Breast epithelium (tissue), 3 donors: ENCODE data around the gene MRAS.

Source experiments
- POLR2A ChIP-seq: fragments of 450-650 bp; IDR thresholded peaks from one replicate; pipeline ENCODE4 v1.6.1; 2016; ENCODE audit warnings: antibody characterized with exemption, mild to moderate bottlenecking, moderate library complexity
- TF ChIP-seq, protein P1 (sequence below), 3 donors: fragments of 450-650 bp; IDR thresholded peaks; one replicate each; pipeline ENCODE4 v1.5.1; 2016 to 2017; ENCODE audit warnings: antibody characterized with exemption in 3 of 3, mild to moderate bottlenecking in 3 of 3, moderate library complexity in 3 of 3

DNA sequence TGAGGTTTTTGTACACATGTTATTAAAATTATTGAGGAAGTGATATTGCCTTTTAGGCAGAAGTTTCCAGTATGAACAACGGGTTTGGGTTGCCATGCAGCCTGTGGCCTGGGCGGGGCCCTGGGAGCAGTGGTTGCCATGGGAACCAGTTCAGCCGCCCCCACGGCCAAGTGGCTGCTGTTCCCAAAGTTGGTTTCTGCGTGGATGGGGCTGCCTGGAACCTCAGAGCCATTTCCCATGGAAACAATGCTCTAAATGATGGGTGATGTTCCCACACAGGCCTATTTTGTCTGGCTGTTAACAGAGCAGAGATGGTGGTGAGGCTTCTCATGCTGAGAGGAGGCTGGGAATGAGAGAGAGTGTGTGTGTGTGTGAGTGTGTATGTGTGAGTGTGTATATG is 19.5 kb downstream of the MRAS start:
- TF ChIP-seq, protein P1, sequence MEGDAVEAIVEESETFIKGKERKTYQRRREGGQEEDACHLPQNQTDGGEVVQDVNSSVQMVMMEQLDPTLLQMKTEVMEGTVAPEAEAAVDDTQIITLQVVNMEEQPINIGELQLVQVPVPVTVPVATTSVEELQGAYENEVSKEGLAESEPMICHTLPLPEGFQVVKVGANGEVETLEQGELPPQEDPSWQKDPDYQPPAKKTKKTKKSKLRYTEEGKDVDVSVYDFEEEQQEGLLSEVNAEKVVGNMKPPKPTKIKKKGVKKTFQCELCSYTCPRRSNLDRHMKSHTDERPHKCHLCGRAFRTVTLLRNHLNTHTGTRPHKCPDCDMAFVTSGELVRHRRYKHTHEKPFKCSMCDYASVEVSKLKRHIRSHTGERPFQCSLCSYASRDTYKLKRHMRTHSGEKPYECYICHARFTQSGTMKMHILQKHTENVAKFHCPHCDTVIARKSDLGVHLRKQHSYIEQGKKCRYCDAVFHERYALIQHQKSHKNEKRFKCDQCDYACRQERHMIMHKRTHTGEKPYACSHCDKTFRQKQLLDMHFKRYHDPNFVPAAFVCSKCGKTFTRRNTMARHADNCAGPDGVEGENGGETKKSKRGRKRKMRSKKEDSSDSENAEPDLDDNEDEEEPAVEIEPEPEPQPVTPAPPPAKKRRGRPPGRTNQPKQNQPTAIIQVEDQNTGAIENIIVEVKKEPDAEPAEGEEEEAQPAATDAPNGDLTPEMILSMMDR (IDR thresholded peaks at IDR 0.05) = no peak
- no peak for TF ChIP-seq POLR2A
